Mucosa of stomach (tissue), 1 donor: ENCODE results near the gene PHEX.

Experiments
- H3K27me3 ChIP-seq: one replicate; pipeline ENCODE4 v1.7.0; 2013; ENCODE audit warnings: mild to moderate bottlenecking, low read length; ENCODE audit not compliant: control insufficient read depth, insufficient read depth
- H3K36me3 ChIP-seq: one replicate; pipeline ENCODE4 v1.7.0; 2013; ENCODE audit warnings: low read length; ENCODE audit not compliant: control insufficient read depth, insufficient read depth
- H3K4me1 ChIP-seq: one replicate; pipeline ENCODE4 v1.7.0; 2013; ENCODE audit warnings: mild to moderate bottlenecking, low read length; ENCODE audit not compliant: control insufficient read depth, insufficient read depth
- H3K4me3 ChIP-seq: one replicate; pipeline ENCODE4 v1.7.0; 2013; ENCODE audit warnings: low read length
- H3K9ac ChIP-seq: one replicate; pipeline ENCODE4 v1.7.0; 2013; ENCODE audit warnings: mild to moderate bottlenecking, low read length, moderate library complexity
- H3K9me3 ChIP-seq: one replicate; pipeline ENCODE4 v1.7.0; 2013; ENCODE audit warnings: mild to moderate bottlenecking, low read length, moderate library complexity; ENCODE audit not compliant: control insufficient read depth
- donor health status: Pancreatic carcinoma.

PHEX gene

DNA sequence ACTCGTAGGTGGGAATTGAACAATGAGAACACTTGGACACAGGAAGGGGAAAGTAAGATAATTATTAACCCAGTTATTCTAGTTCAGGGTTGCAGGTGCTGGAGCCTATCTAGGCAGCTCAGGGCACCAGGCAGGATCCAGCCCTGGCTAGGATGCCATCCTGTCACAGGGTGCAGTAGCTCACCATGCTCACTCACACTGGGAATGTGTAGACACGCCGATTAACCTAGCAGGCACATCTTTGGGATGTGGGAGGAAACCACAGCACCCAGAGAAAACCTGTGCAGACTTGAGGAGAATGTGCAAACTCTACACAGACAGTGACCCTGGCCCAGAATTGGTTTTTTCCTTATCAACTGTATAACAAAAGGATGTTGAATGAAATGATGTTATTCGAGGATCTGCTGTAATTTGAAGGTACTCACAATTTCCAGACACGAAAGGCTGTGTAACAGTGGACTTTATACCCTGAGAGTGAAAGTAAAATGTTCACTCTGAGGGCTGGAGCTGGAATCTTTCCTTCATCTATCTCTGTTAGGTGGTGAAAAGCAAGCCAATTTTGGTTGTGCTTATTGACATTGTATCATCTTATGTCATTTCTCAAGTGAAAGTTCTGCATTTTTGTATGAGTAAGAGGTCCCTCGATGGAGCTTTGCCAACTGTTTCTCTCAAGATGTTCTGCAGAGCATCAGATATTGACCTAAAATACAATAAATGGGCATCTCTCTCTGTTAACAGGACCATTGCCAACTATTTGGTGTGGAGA lies 78.8 kb downstream of the PHEX start:
- H3K9ac ChIP-seq = no peak overlapping the region

DNA sequence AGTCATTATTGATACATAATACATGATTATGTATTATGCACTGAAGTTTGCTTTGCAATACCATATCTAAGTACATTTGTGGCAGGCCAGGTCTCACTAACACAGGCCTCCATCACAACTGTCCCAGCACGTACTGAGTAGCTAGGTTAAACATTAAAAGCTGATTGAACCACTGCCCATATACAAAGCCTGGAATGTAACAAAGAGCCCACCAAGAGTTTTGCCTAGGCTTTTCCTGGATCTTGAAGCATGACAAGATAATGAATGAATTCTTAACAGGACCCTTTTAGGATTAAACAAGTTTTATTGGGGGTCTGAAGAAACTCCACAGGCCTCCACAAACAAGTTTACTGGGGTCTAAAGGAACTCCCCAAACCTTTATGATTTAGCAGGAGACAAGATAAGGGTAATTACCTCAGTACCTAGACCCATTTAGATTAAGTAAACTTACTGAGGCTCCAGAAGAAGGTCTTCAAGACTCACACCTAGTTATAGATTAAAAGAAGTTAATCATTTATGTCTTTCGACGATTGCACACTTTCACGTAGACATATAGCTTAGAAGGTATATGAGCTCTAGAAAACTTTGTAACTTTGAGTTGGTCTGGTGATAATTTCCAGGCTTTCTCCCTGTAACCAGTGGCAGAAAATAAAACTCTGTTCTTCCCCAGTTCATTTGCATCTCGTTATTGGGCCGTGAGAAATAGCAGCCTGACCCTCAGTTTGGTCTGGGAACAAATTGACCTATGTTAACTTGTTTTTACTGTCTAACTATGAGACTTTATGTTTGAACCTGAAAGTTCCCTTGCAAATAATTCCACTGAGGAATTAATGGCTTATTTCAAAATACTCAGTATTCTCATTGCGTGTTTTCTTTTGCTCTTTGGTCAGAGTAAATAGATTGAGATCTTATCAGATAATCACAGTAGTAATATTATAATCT lies 84.8 kb downstream of the PHEX start:
- Histone ChIP-seq H3K9ac (no peak overlapping the region), H3K4me3 (no peak overlapping the region), H3K4me1 (no peaks in the 10 kb centered on the region), H3K9me3 (no peaks in the 10 kb centered on the region), H3K27me3 (no peaks in the 10 kb centered on the region), H3K36me3 (no peaks in the 10 kb centered on the region)

More for the DNA sequence above, 78.8 kb downstream of the PHEX start:
- H3K4me3 ChIP-seq = no peak overlapping the region
- peaks cover 3% of the 10 kb centered on the region for H3K4me1 ChIP-seq
- no peaks in the 10 kb centered on the region for H3K9me3 ChIP-seq
- H3K36me3 ChIP-seq = no peaks in the 10 kb centered on the region
- no peaks in the 10 kb centered on the region for H3K27me3 ChIP-seq

GRCh38 chrX:22117633-22118032 lies 85.5 kb downstream of the PHEX start:
- Histone ChIP-seq H3K4me3 (no peak overlapping the region), H3K36me3 (no peaks in the 10 kb centered on the region), H3K27me3 (no peaks in the 10 kb centered on the region), H3K9me3 (no peaks in the 10 kb centered on the region), H3K4me1 (no peaks in the 10 kb centered on the region), H3K9ac (no peak overlapping the region)

- H3K4me1 ChIP-seq = no peaks in the 10 kb centered on the region
- no peak overlapping the region for H3K4me3 ChIP-seq
- no peaks in the 10 kb centered on the region for H3K9me3 ChIP-seq
- H3K36me3 ChIP-seq = no peaks in the 10 kb centered on the region
- no peaks in the 10 kb centered on the region for H3K27me3 ChIP-seq
- no peak overlapping the region for H3K9ac ChIP-seq
Measured at GRCh38 chrX:22118161-22118830, 86.2 kb downstream of the PHEX start.

DNA sequence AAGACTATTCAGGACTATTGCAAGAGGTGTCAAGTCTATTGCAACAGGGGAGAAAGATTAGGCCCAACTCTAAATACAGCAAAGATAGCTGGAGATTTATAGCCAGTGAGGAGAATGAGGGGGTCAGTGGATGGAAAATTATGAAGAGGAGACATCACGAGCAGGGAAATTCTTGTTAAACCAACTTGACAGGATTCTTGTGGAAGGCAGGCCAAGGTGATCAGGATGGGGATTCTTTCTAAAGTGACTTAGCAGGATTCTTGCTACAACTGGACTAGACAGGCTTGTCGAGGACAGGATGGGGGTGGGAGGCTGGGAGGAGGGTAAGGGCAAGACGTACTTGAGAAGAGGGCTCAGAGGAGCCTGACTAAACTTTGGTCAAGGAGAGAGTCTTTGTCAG lies 89.0 kb downstream of the PHEX start:
- Histone ChIP-seq H3K4me1 (no peaks in the 10 kb centered on the region), H3K36me3 (no peaks in the 10 kb centered on the region)

DNA sequence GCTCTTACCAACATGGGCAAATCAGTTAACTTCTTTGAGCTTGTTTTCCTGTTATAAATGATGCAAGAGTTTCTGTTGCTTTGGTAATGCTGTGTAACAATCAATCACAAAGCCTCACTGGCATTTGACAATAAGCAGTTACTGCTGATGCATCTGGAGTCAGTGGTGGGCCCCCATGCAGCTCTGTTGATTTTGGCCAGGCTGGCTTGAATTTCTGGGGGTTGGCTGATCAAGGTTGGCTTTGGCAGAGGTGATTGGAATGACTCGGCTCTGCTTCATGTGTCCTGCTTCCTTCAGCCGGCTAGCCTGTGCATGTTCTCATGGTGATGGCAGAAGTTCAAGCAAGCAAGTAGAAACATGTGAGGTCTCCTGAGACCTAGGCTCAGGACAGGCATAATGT lies 90.4 kb downstream of the PHEX start:
- no peaks in the 10 kb centered on the region for H3K36me3 ChIP-seq
- H3K27me3 ChIP-seq = no peaks in the 10 kb centered on the region
- no peaks in the 10 kb centered on the region for H3K4me1 ChIP-seq
- H3K4me3 ChIP-seq = no peak overlapping the region
- H3K9ac ChIP-seq = no peak overlapping the region
- H3K9me3 ChIP-seq = no peaks in the 10 kb centered on the region

More for the DNA sequence above, 89.0 kb downstream of the PHEX start:
- Histone ChIP-seq H3K27me3 (no peaks in the 10 kb centered on the region), H3K9ac (no peak overlapping the region), H3K9me3 (no peaks in the 10 kb centered on the region), H3K4me3 (no peak overlapping the region)

DNA sequence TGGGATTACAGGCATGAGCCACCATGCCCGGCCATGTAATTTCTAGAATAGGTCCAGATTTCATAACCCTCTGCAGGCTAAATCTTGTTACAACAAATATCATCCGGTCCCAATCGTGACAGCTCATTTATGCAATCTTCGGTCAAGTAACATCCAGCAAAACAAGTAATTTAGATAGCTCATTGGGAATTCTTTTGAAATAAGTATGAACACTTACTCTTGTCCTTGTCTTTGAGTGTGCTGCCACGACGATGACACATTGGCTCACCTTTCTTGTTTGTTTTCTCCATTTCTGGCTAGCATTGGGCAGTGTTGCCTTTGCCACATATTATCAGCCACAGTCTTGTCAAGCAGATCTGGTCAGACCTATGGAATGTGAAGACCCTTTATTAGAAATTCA lies 92.0 kb downstream of the PHEX start:
- Histone ChIP-seq H3K36me3 (no peaks in the 10 kb centered on the region), H3K9me3 (no peaks in the 10 kb centered on the region), H3K4me1 (no peaks in the 10 kb centered on the region), H3K9ac (no peak overlapping the region), H3K4me3 (no peak overlapping the region), H3K27me3 (no peaks in the 10 kb centered on the region)

GRCh38 chrX:22125481-22125880 lies 93.4 kb downstream of the PHEX start:
- Histone ChIP-seq H3K27me3 (no peaks in the 10 kb centered on the region), H3K9ac (no peak overlapping the region), H3K36me3 (no peaks in the 10 kb centered on the region), H3K4me1 (no peaks in the 10 kb centered on the region), H3K9me3 (no peaks in the 10 kb centered on the region), H3K4me3 (no peak overlapping the region)

GRCh38 chrX:22126327-22126726 lies 94.2 kb downstream of the PHEX start:
- H3K36me3 ChIP-seq = no peaks in the 10 kb centered on the region
- H3K27me3 ChIP-seq = no peaks in the 10 kb centered on the region
- no peaks in the 10 kb centered on the region for H3K9me3 ChIP-seq
- H3K4me1 ChIP-seq = no peaks in the 10 kb centered on the region
- no peak overlapping the region for H3K9ac ChIP-seq
- no peak overlapping the region for H3K4me3 ChIP-seq

- H3K4me3 ChIP-seq = no peak overlapping the region
- no peak overlapping the region for H3K9ac ChIP-seq
- H3K36me3 ChIP-seq = no peaks in the 10 kb centered on the region
- H3K27me3 ChIP-seq = no peaks in the 10 kb centered on the region
- no peaks in the 10 kb centered on the region for H3K4me1 ChIP-seq
- no peaks in the 10 kb centered on the region for H3K9me3 ChIP-seq
Measured at GRCh38 chrX:22128961-22129360, 96.8 kb downstream of the PHEX start.

DNA sequence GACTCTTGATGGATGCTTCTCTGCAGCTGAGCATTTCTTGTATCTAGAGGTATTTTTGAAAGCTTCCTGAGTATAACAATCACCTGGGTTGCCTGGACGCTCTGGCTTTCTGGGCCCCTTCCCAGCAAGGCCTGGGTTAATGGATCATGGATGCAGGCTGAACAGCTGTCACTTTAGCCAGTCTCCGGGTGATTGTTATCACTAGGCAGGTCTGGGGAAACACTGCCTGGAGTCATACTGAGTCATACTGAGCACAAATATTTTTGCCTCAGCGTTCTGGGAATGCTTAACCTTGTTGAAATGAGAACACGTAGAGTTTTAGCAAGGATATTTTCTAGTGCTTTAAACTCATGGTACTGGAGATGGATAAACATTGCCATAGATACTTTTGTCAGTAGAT lies 102.6 kb downstream of the PHEX start:
- H3K27me3 ChIP-seq = no peaks in the 10 kb centered on the region
- H3K4me1 ChIP-seq = peaks cover 8% of the 10 kb centered on the region
- no peak overlapping the region for H3K9ac ChIP-seq
- H3K36me3 ChIP-seq = no peaks in the 10 kb centered on the region
- H3K9me3 ChIP-seq = no peaks in the 10 kb centered on the region
- H3K4me3 ChIP-seq = no peak overlapping the region
